SH-SY5Y (cell line): Measurements from ENCODE around the gene LATS2.

Experiments used
- GATA2 ChIP-seq: IDR thresholded peaks from 2 replicates; pipeline ENCODE4 v1.6.1; 2011; ENCODE audit warnings: mild to moderate bottlenecking, low read depth, low read length
- GATA3 ChIP-seq: IDR thresholded peaks from 2 replicates; pipeline ENCODE4 v1.6.1; 2011; ENCODE audit warnings: low read depth, mild to moderate bottlenecking, low read length, moderate library complexity

- TF ChIP-seq GATA2 (no peak), GATA3 (no peak)
These were observed 121.3 kb downstream of the LATS2 start for GRCh38 chr13:20940083-20940482.
